Sigmoid colon (tissue), 4 donors: Measurements from ENCODE around the gene DCUN1D4.

Experiments
- CTCF ChIP-seq, 4 experiments: fragments of 450-650 bp in 3 of 4; fragments of 200-600 bp in 1 of 4; IDR thresholded peaks; one replicate each; pipeline ENCODE4 v1.5.1; 2016 to 2019; ENCODE audit warnings: antibody characterized with exemption in 4 of 4, mild to moderate bottlenecking in 3 of 4, moderate library complexity in 2 of 4
- EP300 ChIP-seq, 4 donors: sonication (generic); formaldehyde crosslinking; IDR thresholded peaks; one replicate each; pipeline ENCODE4 v1.6.1; 2017; ENCODE audit warnings: antibody characterized with exemption in 4 of 4
- POLR2AphosphoS5 ChIP-seq, 4 donors: sonication (generic); formaldehyde crosslinking; IDR thresholded peaks; one replicate each; pipeline ENCODE4 v1.6.1; 2017; ENCODE audit warnings: antibody characterized with exemption in 4 of 4

GRCh38 chr4:51849430-51849829, 6.5 kb downstream of the DCUN1D4 start:
- TF ChIP-seq CTCF (IDR thresholded peaks at IDR 0.05), result no peak
- TF ChIP-seq EP300 (IDR thresholded peaks at IDR 0.05), result no peak
- TF ChIP-seq POLR2AphosphoS5 (IDR thresholded peaks at IDR 0.05), result no peak
